GM18873 (cell line): ENCODE measurements around the gene IBSP.

Experiments used
- ATAC-seq: cut with Tn5 transposase; IDR thresholded peaks from one replicate; pipeline ENCODE4 v1.9.1; 2021; ENCODE audit warnings: mild to moderate bottlenecking, moderate library complexity, moderate number of reproducible peaks; ENCODE audit not compliant: unreplicated experiment, low FRiP score

IBSP gene

GRCh38 chr4:87799301-87800113, at the start of gene IBSP:
TSS of gene IBSP (plus strand) at chr4:87799554. CDS start at chr4:87802362, 2,808 bp downstream.
- ATAC-seq: no peak

DNA sequence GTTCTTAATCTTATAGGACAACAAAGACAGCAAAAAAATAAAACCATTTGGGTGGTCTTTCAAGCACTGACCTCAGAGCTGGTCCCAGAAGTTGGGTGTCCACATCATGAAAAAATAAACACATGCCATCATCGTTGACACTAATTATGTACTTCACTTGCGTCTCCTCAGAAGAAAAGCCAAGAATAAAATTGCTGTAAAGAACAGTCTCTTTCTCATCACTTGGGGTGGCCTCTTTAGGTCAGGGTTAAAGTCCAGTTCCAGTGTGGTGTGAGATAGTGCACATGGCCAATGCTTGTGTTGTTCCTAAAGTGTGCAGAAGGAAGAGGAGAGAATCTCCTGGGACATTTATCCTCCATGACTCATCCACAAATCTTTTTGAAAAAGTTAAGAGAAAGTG, 49.5 kb upstream of the IBSP start:
- no peak for ATAC-seq

DNA sequence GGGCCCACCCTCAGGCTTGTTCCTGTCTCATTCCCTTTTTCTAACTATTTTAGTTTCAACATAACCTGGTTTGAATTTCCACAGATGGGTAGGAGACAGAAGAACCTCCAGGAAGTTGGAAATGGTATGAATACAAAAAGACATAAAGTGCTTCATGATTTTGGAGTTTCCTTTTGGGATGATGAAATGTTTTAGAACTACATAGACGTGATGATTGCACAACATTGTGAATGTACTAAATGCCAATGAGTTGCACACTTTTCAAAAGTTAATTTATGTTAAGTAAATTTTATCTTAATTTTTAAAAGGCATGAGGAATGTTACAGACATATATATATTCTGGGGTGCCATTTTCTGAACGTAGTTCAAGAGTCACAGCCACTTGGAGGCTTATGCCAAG, 41.1 kb upstream of the IBSP start:
- no peak for ATAC-seq

GRCh38 chr4:87762311-87762710, 37.0 kb upstream of the IBSP start:
- ATAC-seq: no peak

DNA sequence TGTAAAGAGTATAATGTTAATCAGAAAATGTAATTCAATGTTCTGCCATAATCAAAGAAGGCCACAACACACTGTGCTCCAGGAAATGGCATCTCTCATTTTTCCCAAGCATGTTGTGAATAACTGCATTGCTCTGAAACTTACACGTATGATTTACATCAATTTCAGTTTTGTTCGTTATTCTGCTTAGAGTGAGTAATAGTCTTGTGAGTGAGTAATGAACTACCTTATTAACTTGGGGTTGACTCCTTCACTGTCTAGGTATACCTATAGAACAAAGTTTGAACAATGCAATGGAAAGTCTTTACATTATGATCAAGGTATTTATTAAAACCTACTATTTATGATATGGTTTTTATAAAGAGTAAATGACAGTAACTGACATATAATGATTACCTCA, 17.8 kb upstream of the IBSP start:
- no peak for ATAC-seq

DNA sequence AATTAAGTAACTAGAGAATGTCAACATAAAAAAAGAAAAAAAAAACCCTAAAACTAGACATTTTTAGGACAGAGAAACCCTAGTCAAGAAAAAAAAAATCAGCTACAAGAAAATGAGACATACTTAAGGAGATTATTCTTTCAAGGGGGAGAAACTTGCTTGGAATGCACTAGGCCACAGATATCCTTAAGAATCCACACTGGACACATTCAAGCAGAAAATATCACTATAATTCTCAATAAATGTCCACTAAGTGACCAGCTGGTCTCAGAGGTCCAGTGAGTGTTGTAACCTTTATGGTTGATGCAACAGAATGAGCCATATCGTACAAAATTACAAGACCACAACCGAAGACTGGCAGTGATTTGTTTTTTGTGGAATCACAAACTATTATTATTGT, 15.6 kb upstream of the IBSP start:
- no peak for ATAC-seq

DNA sequence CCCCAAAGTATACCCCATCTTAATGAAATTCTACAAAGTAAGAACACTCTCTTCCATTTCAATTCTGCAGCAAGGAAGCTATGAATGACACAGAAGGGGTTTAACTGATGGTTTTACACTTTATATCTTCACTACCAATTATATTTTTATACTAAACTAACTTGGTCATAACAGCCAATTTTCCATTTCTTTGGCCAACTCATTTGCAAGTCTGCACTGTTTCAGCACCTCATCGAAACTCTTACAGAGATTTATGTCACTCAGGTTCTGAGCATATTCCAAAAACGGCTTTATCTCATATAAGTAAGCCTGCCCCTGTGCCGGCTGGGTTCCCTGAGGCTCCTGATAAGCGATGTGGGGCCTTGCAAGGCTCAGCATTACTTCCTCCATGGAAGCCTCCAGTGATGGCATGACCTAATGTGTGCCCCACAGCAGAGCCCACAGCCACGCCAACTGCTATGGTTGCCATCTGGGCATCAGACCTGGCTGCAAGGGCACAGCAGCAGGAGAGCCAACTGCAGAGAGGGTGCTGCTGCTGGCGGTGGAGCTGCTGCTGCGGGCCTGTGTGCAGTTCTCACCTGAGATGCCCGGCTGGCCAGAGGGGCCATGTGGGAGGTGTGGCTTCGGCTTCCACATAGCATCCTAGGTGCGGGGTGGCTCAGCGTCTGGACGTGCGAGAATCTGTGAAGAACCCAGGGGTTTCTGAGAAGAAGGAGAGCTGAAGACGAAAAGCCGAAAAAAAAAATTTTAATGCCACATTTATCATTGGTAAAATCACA, 13.4 kb upstream of the IBSP start:
- ATAC-seq: no peak

DNA sequence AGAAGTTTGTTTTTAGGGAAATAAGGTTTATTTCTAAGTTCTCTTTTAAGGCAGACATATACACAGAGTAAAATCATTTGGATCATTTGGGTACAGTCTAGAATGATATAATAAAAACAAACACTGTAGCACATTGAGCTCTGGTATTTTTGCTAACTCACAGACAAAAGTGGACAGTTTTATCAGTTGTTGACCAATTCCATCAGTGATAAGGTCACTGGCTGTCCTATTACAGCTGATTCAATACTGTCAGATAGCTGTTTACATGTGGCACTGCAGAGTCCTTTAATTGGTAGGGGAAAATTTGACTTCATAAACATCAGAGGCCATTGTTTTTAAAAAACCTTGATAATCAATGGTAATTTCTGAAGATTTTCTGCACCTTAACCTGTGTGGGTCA, 3.5 kb downstream of the IBSP start:
- no peak for ATAC-seq

DNA sequence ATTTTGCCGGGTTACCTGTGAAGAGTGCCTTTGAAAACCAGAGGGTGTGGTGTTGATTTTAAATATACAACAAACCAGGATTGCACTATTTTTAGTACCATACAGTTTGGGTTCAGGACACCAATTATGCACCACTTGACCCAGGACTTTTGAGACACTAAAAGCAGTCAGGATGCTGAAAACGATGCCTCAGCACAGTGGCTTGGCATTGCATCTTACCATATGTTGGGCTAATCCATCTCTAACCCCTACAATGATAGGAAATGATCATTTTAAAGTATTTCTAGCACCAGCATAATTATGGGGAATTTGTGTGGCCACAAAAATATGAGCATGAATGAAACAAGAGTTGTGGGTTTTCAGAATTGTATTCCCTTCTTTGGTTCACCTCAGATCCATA, 4.1 kb downstream of the IBSP start:
- no peak for ATAC-seq

GRCh38 chr4:87804871-87805270, 5.5 kb downstream of the IBSP start:
- ATAC-seq: no peak

DNA sequence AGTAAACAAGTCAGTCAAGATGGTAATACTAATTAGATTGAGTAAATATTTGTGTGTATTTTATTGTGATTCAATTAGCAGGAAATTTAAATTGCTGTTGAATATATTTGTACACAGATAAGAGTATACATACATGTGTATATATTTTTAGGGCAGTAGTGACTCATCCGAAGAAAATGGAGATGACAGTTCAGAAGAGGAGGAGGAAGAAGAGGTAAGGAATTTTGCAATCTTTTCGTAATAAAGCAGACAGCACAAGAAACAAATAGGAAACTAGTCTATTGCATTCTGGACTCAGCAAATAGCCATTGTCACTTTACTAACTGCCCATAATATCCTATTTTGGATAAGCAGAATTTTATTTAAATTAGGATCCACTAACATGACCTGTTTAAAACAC, 6.6 kb downstream of the IBSP start:
- no peak for ATAC-seq

- no peak for ATAC-seq
Measured at GRCh38 chr4:87806520-87806919, 7.2 kb downstream of the IBSP start.

DNA sequence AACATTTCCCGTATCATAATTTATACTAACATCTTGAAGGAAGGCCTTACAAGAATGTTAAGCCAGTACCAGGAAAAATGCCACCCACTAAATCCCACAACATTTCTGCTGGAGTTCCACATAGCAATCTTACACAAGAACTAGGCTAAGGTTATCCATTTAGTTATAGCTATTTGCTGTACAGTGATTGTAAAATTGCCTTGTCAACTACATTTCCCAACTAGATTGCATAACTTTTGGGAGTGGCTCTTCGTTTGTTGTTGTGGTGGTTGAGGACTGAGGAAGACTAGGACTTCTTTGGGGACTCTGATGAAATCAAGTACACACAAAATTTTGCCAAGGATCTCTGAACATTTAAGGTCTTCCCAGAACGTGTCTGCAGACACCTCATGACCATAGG, 8.0 kb downstream of the IBSP start:
- ATAC-seq: no peak

DNA sequence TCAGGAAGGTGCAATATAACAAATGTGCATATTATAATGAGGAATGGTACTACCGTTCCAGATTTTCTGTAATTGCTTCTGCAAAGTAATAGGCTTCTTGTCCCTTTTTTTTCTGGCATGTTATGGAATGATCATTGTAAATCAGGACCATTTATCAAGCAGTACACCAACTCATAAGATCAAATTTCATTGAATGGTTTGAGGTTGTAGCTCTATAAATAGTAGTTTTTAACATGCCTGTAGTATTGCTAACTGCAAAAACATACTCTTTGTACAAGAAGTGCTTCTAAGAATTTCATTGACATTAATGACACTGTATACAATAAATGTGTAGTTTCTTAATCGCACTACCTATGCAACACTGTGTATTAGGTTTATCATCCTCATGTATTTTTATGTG, 12.6 kb downstream of the IBSP start:
- no peak for ATAC-seq

DNA sequence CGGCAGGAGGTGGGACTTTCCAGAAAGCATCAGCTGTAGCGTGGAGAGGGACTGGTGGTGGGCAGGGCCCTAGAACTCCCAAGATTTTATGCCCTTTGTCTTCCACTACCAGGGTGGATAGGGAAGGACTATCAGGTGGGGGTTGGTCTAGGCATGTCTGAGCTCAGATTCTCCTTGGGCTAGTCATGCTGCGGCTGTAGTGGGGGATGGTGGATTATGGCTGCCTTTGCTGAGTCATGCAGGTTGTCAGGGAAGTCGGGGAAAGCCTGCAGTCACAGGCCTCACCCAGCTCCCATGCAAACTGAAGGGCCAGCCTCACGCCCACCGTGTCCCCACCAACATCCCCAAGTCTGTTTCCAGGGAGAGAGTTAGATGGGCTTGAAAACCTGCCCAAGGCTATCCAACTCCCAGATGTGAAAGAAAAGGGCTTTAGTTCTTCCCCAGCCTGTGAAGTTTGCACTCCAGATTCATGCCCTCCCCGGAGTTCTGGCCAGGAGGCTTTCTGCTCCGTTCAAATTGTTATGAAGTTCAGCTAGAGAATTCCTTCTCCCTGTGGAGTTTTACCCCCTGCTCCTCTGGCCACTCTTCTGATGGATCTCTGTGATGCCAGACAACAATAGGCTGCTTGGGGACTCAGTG, 20.0 kb downstream of the IBSP start:
- no peak for ATAC-seq

DNA sequence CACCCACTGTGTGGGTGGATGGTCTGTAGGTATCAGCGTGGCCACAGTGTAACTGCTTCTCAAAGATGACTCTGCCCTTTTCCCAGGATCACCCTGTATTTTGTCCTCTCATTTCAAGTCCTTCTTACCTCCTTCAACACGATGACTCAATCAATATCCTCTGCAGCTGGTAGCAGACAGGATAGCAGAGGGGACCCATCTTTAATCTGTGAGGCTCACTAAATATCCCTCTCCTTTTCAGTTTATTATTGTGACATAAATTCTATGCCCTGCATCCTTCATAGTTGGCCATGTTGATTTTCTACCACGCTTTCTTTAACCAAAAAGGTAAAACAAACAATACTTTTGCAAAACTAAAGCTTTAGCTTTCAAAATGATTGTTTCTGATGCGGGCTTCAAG, 23.8 kb downstream of the IBSP start:
- ATAC-seq: no peak

GRCh38 chr4:87823724-87824123, 24.4 kb downstream of the IBSP start:
- ATAC-seq: no peak

DNA sequence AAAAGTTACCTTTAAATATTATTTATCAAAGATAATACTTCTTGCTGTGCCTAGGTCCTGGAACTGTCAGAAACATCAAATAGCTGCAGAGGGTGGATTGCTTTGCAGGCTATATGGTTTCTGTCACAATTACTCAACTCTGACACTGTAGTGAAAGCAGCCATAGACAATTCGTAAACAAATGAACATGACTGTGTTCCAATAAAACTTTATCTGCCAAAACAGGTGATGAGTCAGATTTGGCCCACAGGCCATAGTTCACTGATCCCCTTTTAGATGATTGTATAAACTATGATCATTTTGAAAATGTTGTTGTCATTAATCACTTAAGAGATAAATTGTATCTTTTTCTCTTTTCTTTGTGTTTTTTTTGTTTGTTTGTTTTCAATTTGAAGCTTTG, 25.0 kb downstream of the IBSP start:
- ATAC-seq: no peak

GRCh38 chr4:87832669-87833068, 33.3 kb downstream of the IBSP start, which contains the start of gene MEPE:
TSS of gene MEPE (plus strand) at chr4:87832969. CDS start at chr4:87834715, 1,746 bp downstream.
- no peak for ATAC-seq

DNA sequence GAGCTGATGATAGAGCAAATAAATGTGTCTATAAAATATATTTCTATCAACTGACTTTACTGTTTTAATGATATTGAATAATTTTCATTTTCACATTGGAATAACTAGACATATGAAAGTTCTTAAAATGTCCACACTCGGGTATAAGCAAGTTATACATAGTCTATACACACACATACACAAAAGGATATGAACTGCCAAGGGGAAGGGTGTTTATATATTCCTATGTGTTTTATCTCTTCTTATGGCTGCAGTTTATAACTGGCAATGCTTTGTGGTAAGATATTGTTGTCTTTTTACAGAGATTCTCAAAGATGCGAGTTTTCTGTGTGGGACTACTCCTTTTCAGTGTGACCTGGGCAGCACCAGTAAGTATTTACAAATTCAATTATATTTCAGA, 35.0 kb downstream of the IBSP start:
- ATAC-seq: no peak

DNA sequence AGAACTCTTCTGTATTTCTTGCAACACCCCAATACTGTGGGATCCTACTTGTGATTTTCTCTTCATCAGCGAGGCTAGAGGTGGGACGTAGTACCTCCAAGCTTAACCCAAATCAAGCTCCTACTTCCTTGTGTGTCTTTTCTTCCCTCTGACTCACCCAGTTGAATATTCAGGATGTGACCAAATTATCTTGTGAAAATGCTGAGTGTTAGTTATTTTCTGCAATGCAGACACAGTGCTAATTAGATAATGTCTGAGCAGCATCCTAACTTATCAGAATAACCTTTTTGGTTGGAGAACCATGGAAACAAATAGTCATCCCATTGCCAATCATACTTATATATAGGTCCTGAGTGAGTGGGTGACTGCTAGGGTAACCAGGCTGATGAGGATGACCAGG, 35.8 kb downstream of the IBSP start:
- no peak for ATAC-seq
